Keratinocyte (primary cell): ENCODE data around the gene PIP4K2C. TPM values are rescaled to one million over a fixed set of nuclear protein-coding genes. Genes with fewer than 3 reads are reported as not detected.

Experiments used
- DNase-seq: peaks from one replicate; pipeline ENCODE4 v3.0.0-alpha.2; 2011; ENCODE audit warnings: low read depth, missing footprints, low spot score
- FAIRE-seq: peaks from 2 replicates; lab custom pipeline; 2011; peaks lifted over from hg19 to GRCh38; lab: Jason Lieb, UNC
- H2AFZ ChIP-seq: 2 replicates; pipeline ENCODE4 v1.6.0; 2012; ENCODE audit warnings: low read length, control low read depth, inconsistent platforms; ENCODE audit not compliant: control insufficient read depth
- H3K27ac ChIP-seq: 2 replicates; pipeline ENCODE4 v1.5.1; 2011; ENCODE audit warnings: low read length; ENCODE audit not compliant: control insufficient read depth, insufficient read depth
- H3K27me3 ChIP-seq: 3 replicates; pipeline ENCODE4 v1.6.0; 2011; ENCODE audit warnings: low read length; ENCODE audit not compliant: control insufficient read depth, insufficient read depth; ENCODE audit errors: extremely low read depth
- H3K36me3 ChIP-seq, 2 experiments: 2 replicates in 1 of 2; 3 replicates in 1 of 2; pipeline ENCODE4 v1.5.1; 2011; ENCODE audit warnings: low read length in 2 of 2, mild to moderate bottlenecking in 1 of 2; ENCODE audit not compliant: control insufficient read depth in 2 of 2, insufficient read depth in 2 of 2; ENCODE audit errors: extremely low read depth in 1 of 2
- H3K4me1 ChIP-seq: 3 replicates; pipeline ENCODE4 v1.5.1; 2011; ENCODE audit warnings: low read length; ENCODE audit not compliant: control insufficient read depth, insufficient read depth; ENCODE audit errors: extremely low read depth
- H3K4me2 ChIP-seq: 3 replicates; pipeline ENCODE4 v1.6.0; 2011; ENCODE audit warnings: low read depth, low read length; ENCODE audit not compliant: control insufficient read depth, insufficient read depth; ENCODE audit errors: extremely low read depth
- H3K4me3 ChIP-seq, 3 experiments: fragments of 200-600 bp in 1 of 3; sonication (generic) in 1 of 3; 2 replicates in 2 of 3; 3 replicates in 1 of 3; pipeline ENCODE4 v1.5.1; 2011 to 2016; ENCODE audit warnings: low read length in 3 of 3, mild to moderate bottlenecking in 3 of 3, control low read depth in 2 of 3, inconsistent platforms in 1 of 3, low read depth in 1 of 3, mixed read lengths in 1 of 3, mixed run types in 1 of 3, moderate library complexity in 1 of 3; ENCODE audit not compliant: control insufficient read depth in 2 of 3, insufficient read depth in 2 of 3; ENCODE audit errors: extremely low read depth in 1 of 3
- H3K79me2 ChIP-seq: 2 replicates; pipeline ENCODE4 v1.6.0; 2012; ENCODE audit warnings: low read length; ENCODE audit not compliant: control insufficient read depth, insufficient read depth
- H3K9ac ChIP-seq: 3 replicates; pipeline ENCODE4 v1.6.0; 2011; ENCODE audit warnings: low read length; ENCODE audit not compliant: control insufficient read depth, insufficient read depth; ENCODE audit errors: extremely low read depth
- H3K9me1 ChIP-seq: 3 replicates; pipeline ENCODE4 v1.6.0; 2011; ENCODE audit warnings: low read length; ENCODE audit not compliant: control insufficient read depth, insufficient read depth; ENCODE audit errors: extremely low read depth
- H3K9me3 ChIP-seq: 2 replicates; pipeline ENCODE4 v1.5.1; 2012; ENCODE audit warnings: low read depth, low read length; ENCODE audit not compliant: control insufficient read depth
- H4K20me1 ChIP-seq: 3 replicates; pipeline ENCODE4 v1.6.0; 2011; ENCODE audit warnings: low read length; ENCODE audit not compliant: control insufficient read depth, insufficient read depth; ENCODE audit errors: extremely low read depth
- CTCF ChIP-seq, 3 experiments: IDR thresholded peaks in 1 of 3; conservative IDR thresholded peaks in 1 of 3; optimal IDR thresholded peaks in 1 of 3; 2 replicates in 2 of 3; 3 replicates in 1 of 3; pipeline versions ENCODE3 to v1.5.1; 2011; ENCODE audit warnings: low read length in 3 of 3, mild to moderate bottlenecking in 3 of 3, moderate library complexity in 2 of 3, control low read depth in 1 of 3, inconsistent platforms in 1 of 3; ENCODE audit not compliant: insufficient read depth in 2 of 3; ENCODE audit errors: extremely low read depth in 1 of 3
- EZH2 ChIP-seq: IDR thresholded peaks from one replicate; pipeline ENCODE4 v1.6.1; 2012; ENCODE audit warnings: inconsistent platforms, mild to moderate bottlenecking, low read length, moderate library complexity
- dilution Hi-C: fragments of 300-500 bp; cut with MboI; formaldehyde crosslinking; loops from one replicate; pipeline ENCODE4 v1.7.0; 2020; ENCODE audit warnings: low sequenced_read_pairs; ENCODE audit not compliant: extremely low pct_ligation_motif_present
- polyA plus RNA-seq, 5 experiments: library from polyadenylated mRNA; depleted of rRNA in 3 of 5; stranded (reverse) in 3 of 5; stranded (forward) in 1 of 5; unstranded in 1 of 5; fragments of >200 nt; gene quantifications; 1 replicate in 1 of 5; 2 replicates in 3 of 5; 3 replicates in 1 of 5; pipeline versions ENCODE4 v1.2.1 to v1.2.3, GENCODE V29; 2011 to 2012; ENCODE audit warnings: missing spikeins in 2 of 5, low read depth in 1 of 5, low replicate concordance in 1 of 5

PIP4K2C gene
- polyA plus RNA-seq, 1 donor (not counting 4 experiments of a cell fraction or from before 2014, with no cell fraction given), result 93.6 TPM

GRCh38 chr12:57549203-57549908, 41.6 kb upstream of the PIP4K2C start:
- peak overlapping the region; percentile 66 for H3K4me2 ChIP-seq

GRCh38 chr12:57549909-57550640, 40.9 kb upstream of the PIP4K2C start, which contains the start of gene KIF5A:
Gene KIF5A, plus strand, starts transcription at chr12:57550044. Its CDS starts 228 bp downstream, at chr12:57550272.
- H3K4me1 ChIP-seq, result peaks cover 16% of the 10 kb centered on the region
- dilution Hi-C loops, result no loop called here
- H3K4me2 ChIP-seq, result peak within 1 kb of the TSS; percentile 66
- H2AFZ ChIP-seq, result peak within 1 kb of the TSS; percentile 37
- no peak within 1 kb of the TSS for H3K27ac ChIP-seq
- peaks cover 0 to 3% of the 10 kb centered on the region in 2 experiments for H3K36me3 ChIP-seq
- FAIRE-seq (no peak), DNase-seq (no peak)
- peak within 1 kb of the TSS in 2 of 3 experiments; percentile 20 to 43 for H3K4me3 ChIP-seq
- H3K79me2 ChIP-seq, result peaks cover 17% of the 10 kb centered on the region
- H3K9me1 ChIP-seq, result peaks cover 3% of the 10 kb centered on the region
- no peak within 1 kb of the TSS for H3K9ac ChIP-seq
- no peaks in the 10 kb centered on the region for H4K20me1 ChIP-seq
- no peaks in the 10 kb centered on the region for H3K9me3 ChIP-seq
- TF ChIP-seq CTCF (optimal IDR thresholded peaks at IDR 0.05 in 1 of 3, IDR thresholded peaks at IDR 0.05 in 1 of 3, conservative IDR thresholded peaks at IDR 0.05 in 1 of 3; ENCODE audit: extremely low read depth in 1 of 3, insufficient read depth in 2 of 3, low read length in 3 of 3) (no peak), EZH2 (peak; percentile 68)
- peaks cover 26% of the 10 kb centered on the region for H3K27me3 ChIP-seq

More at GRCh38 chr12:57549203-57549908, 41.6 kb upstream of the PIP4K2C start:
- TF ChIP-seq CTCF (optimal IDR thresholded peaks at IDR 0.05 in 1 of 3, IDR thresholded peaks at IDR 0.05 in 1 of 3, conservative IDR thresholded peaks at IDR 0.05 in 1 of 3; ENCODE audit: extremely low read depth in 1 of 3, insufficient read depth in 2 of 3, low read length in 3 of 3) (no peak), EZH2 (no peak)
- dilution Hi-C loops, result no loop called here
- Histone ChIP-seq H3K36me3 (peaks cover 4 to 8% of the 10 kb centered on the region in 2 experiments), H3K4me1 (peaks cover 20% of the 10 kb centered on the region), H3K4me3 (peak overlapping the region in 1 of 3 experiments; percentile 20), H3K9me1 (peaks cover 3% of the 10 kb centered on the region), H3K27me3 (peaks cover 26% of the 10 kb centered on the region), H2AFZ (no peak overlapping the region), H3K9me3 (no peaks in the 10 kb centered on the region), H3K9ac (no peak overlapping the region), H3K79me2 (peaks cover 23% of the 10 kb centered on the region), H4K20me1 (peaks cover 3% of the 10 kb centered on the region), H3K27ac (no peak overlapping the region)
- DNase-seq (no peak), FAIRE-seq (no peak)
